ENCODE data around the gene PATL2.

DNA sequence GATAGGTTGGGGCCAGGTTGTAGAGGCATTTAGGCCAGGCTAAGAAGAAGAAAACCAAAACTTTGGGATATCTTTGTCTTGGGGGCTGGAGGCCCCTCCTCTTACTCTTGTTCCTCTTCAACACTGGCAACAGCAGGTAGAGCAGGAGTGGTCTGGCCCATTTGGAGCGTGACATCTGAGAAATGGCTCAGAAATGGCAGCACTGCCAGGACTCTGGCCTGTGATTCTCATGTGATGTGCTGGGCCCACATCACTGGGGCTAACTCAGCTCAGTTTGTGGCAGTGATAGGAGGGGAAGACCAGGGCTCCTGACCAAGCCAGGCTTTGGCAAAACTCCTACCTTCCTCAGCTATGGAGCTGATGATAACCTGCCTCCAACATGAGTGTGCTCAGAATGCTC, 18.5 kb downstream of the PATL2 start:
- TF ChIP-seq, protein P1, sequence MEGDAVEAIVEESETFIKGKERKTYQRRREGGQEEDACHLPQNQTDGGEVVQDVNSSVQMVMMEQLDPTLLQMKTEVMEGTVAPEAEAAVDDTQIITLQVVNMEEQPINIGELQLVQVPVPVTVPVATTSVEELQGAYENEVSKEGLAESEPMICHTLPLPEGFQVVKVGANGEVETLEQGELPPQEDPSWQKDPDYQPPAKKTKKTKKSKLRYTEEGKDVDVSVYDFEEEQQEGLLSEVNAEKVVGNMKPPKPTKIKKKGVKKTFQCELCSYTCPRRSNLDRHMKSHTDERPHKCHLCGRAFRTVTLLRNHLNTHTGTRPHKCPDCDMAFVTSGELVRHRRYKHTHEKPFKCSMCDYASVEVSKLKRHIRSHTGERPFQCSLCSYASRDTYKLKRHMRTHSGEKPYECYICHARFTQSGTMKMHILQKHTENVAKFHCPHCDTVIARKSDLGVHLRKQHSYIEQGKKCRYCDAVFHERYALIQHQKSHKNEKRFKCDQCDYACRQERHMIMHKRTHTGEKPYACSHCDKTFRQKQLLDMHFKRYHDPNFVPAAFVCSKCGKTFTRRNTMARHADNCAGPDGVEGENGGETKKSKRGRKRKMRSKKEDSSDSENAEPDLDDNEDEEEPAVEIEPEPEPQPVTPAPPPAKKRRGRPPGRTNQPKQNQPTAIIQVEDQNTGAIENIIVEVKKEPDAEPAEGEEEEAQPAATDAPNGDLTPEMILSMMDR (IDR thresholded peaks at IDR 0.05; ENCODE audit: extremely low read depth in 1 of 2, insufficient read depth in 1 of 2, low read depth in 1 of 2, low read length in 2 of 2): no peak
- no peak for TF ChIP-seq POLR2A (IDR thresholded peaks at IDR 0.05; ENCODE audit: low read depth, low read length)
- no peak for TF ChIP-seq POLR2AphosphoS5 (IDR thresholded peaks at IDR 0.05; ENCODE audit: insufficient read depth, low read depth, low read length)
- no peak for TF ChIP-seq EZH2 (IDR thresholded peaks at IDR 0.05; ENCODE audit: borderline replicate concordance, low read depth, low read length, severe bottlenecking)
- no peak for TF ChIP-seq FOS (IDR thresholded peaks at IDR 0.05; ENCODE audit: borderline replicate concordance, insufficient read depth, low read length)
- TF ChIP-seq MYC (IDR thresholded peaks at IDR 0.05; ENCODE audit: low read depth, low read length): no peak
- TF ChIP-seq, protein P2, sequence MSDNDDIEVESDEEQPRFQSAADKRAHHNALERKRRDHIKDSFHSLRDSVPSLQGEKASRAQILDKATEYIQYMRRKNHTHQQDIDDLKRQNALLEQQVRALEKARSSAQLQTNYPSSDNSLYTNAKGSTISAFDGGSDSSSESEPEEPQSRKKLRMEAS (IDR thresholded peaks at IDR 0.05; ENCODE audit: insufficient read depth, insufficient read length): no peak
- no peak for TF ChIP-seq JUN (IDR thresholded peaks at IDR 0.05; ENCODE audit: borderline replicate concordance, insufficient read depth, insufficient read length, low read depth)
- TF ChIP-seq GATA2 (IDR thresholded peaks at IDR 0.05; ENCODE audit: insufficient read depth, insufficient read length, low read depth, low read length): no peak
